Spleen (tissue), 7 donors: ENCODE data around the gene ANKRD11.
"Not testable (repeated sequence)": the region's sequence is repeated elsewhere in the genome, so short reads cannot be mapped to it uniquely, and the experiment has no call there.

Experiments
- CTCF ChIP-seq, 11 experiments: fragments of 200-600 bp in 7 of 11; fragments of 450-650 bp in 4 of 11; sonication (generic) in 4 of 11; IDR thresholded peaks in 8 of 11; conservative IDR thresholded peaks in 3 of 11; 1 replicate in 7 of 11; 2 replicates in 4 of 11; pipeline versions ENCODE4 v1.4.0 to v1.8.0; 2016 to 2021; ENCODE audit warnings: antibody characterized with exemption in 11 of 11, inconsistent platforms in 4 of 11, mild to moderate bottlenecking in 1 of 11
- POLR2AphosphoS5 ChIP-seq, 3 donors: sonication (generic); formaldehyde crosslinking; IDR thresholded peaks; one replicate each; pipeline ENCODE4 v1.5.1; 2017; ENCODE audit warnings: antibody characterized with exemption in 3 of 3
- donor health status: DM: no; HTN: no; CAD: no; lungs with moderate emphysema.
- donor health status: DM: no; HTN: no; CAD: no.
- donor health status: DM: no; HTN: no; CAD: no.

DNA sequence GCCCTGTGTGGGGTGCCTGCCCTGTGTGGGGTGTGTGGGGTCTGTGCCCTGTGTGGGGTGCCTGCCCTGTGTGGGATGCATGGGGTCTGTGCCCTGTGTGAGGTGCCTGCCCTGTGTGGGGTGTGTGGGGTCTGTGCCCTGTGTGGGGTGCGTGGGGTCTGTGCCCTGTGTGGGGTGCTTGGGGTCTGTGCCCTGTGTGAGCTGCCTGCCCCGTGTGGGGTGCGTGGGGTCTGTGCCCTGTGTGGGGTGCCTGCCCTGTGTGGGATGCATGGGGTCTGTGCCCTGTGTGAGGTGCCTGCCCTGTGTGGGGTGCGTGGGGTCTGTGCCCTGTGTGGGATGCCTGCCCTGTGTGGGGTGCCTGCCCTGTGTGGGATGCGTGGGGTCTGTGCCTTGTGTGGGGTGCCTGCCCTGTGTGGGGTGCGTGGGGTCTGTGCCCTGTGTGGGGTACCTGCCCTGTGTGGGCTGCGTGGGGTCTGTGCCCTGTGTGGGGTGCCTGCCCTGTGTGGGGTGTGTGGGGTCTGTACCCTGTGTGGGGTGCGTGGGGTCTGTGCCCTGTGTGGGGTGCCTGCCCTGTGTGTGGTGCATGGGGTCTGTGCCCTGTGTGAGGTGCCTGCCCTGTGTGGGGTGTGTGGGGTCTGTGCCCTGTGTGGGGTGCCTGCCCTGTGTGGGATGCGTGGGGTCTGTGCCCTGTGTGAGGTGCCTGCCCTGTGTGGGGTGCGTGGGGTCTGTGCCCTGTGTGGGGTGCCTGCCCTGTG lies 190.8 kb downstream of the ANKRD11 start:
- not testable (repeated sequence) for TF ChIP-seq CTCF (IDR thresholded peaks at IDR 0.05 in 8 of 11, conservative IDR thresholded peaks at IDR 0.05 in 3 of 11); POLR2AphosphoS5 (IDR thresholded peaks at IDR 0.05)
